Suprapubic skin (tissue), 3 donors: ENCODE measurements around the gene CBLC.

Source experiments
- CTCF ChIP-seq, 2 donors: fragments of 200-600 bp in 1 of 2; fragments of 450-650 bp in 1 of 2; sonication (generic) in 1 of 2; IDR thresholded peaks; one replicate each; pipeline ENCODE4 v1.5.1; 2016 to 2019; ENCODE audit warnings: antibody characterized with exemption in 2 of 2, mild to moderate bottlenecking in 1 of 2, moderate library complexity in 1 of 2
- POLR2A ChIP-seq, 2 donors: fragments of 450-650 bp; IDR thresholded peaks; one replicate each; pipeline ENCODE4 v1.6.1; 2017; ENCODE audit warnings: antibody characterized with exemption in 2 of 2, mild to moderate bottlenecking in 2 of 2, moderate library complexity in 2 of 2

- TF ChIP-seq CTCF (IDR thresholded peaks at IDR 0.05), result no peak
- no peak for TF ChIP-seq POLR2A (IDR thresholded peaks at IDR 0.05)
Observed at GRCh38 chr19:44749994-44750393, 27.7 kb upstream of the CBLC start.
